Germinal center (tissue), 1 donor: ENCODE results near the gene ESX1.
"Not testable (repeated sequence)": the region's sequence is repeated elsewhere in the genome, so short reads cannot be mapped to it uniquely, and the experiment has no call there.

ENCODE experiments used
- DNase-seq: peaks from one replicate; pipeline ENCODE4 v3.0.0; 2012; ENCODE audit warnings: mixed read lengths, low spot score

The ESX1 gene

DNA sequence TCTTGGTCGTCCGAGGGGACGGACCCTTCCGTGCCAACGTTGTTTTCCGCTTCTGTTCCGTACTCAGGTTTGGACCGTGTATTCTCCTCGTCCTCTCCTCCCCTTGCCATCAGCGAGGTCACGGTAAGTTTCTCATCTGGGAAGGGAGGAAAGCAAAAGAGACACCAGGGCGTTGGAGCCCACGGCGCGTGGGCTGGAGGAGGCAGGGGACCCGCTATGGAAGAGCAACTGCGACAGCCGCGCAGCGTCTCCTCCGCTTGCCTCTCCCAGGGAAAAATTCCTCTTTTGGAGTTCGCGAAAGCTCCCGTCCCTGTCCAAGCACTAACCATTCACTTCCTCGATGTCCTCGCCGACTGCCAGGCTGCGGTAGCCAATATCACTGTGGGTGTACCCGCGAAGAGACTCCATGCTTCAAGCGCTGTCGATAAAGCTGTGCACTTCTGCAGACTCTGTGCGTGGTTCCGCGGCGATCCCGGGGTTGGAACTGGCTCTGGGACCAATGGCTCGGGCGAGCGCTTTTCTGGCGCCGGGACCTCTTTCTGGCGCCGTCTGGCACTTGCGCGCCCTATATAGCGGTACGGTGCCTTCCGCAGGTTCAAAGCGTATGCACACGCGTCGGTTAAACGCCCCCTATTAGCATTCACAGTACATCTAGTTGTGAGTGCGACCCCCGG, at the start of gene ESX1:
ESX1 (minus strand) TSS at position 492 of the 674 bp plus-strand sequence; CDS start at position 408, 84 bp downstream.
- DNase-seq: no peak

DNA sequence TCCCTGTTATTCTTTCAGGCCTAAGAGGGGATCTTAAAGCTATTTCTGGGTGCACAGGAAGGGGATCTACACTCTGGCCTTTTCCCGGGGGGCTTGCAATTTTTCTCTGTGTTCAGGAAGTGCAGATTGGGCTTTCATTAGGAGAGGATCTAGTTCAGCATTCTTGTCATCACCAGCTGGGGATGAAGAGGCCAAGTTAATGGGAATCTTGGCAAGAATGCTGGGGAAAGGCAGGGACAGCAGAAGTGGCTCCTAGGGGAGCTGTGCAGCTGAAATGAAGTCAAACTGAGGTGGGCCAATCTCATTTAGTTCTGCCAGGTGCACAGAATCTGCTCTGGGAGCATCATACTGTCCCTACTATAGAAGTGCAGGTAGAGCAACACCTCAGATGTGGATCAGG, 40.9 kb upstream of the ESX1 start:
- no peak for DNase-seq

DNA sequence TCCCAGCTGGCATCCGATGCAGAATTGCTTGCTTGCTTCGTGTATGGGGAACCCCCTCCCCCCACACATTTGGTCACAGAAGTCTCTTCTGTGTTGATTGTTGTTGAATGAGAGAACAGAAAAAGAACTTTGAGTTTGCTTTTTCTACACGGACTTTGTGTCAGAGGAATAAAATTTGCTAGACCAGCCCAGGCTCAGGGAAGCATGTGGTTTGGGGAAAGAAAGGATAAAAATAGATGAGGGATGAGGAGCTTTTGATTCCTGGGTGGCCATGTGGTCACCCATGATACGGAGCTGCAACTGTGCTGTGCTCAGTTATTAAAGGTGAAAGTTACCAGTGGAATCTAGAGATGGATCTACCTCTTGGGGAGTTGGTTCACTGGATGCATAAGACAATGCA, 34.2 kb upstream of the ESX1 start:
- no peak for DNase-seq

DNA sequence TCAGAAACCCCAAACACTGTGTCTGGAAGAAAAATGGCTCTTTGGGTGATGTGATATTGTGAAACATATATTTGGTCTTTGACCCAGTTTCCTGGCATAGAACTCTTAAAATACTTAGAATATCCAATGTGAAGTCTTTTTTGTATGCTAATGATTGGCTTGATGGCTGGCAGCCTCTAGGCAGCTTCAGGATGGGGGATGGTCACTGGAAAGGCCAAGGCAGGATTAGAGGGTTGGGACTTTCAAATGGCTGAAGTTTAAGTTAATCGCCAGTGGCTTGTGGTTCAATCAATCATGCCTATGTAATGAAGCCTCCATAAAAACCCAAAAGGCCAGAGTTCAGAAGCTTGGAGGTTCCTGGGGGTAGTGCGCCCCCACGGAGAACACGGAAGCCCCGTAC, 33.5 kb upstream of the ESX1 start:
- DNase-seq: no peak

DNA sequence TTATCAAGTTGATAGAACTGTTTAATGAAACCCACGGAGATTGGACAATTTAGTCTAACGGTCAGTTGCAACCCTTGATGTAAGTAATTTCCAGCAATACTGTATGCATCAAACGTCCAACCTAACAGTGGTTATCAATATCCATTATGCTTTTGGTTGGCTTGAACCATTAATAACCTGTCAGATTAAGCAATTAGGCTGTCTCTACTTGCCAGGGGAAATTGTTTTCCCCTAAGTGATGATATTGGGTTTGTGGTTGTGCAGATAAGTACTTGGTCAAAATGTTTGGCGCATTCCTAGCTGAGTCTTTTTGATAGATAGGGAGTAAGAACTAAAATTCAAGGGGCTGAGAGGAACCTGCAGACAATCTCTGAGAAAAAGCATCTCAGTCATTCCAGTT, 30.5 kb upstream of the ESX1 start:
- no peak for DNase-seq

DNA sequence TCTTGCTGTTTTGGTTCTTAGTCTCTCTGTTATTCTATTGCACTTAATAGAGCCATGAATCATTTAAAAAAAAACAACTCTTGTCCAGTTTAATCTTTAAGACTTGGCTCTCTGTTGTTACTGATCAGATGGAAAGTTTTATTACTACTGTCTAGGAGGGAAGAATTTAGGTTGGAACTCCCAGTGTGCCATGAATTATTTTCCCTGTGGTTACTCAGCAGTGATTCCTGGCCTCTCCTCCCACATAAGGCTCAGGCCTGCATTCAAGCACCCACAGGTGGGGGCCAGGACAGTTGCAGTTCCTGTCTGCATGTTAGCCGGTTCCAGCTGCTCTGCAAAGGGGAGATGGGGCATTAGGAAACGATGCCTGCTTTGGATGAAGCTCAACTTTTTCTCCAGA, 29.8 kb upstream of the ESX1 start:
- DNase-seq: no peak

DNA sequence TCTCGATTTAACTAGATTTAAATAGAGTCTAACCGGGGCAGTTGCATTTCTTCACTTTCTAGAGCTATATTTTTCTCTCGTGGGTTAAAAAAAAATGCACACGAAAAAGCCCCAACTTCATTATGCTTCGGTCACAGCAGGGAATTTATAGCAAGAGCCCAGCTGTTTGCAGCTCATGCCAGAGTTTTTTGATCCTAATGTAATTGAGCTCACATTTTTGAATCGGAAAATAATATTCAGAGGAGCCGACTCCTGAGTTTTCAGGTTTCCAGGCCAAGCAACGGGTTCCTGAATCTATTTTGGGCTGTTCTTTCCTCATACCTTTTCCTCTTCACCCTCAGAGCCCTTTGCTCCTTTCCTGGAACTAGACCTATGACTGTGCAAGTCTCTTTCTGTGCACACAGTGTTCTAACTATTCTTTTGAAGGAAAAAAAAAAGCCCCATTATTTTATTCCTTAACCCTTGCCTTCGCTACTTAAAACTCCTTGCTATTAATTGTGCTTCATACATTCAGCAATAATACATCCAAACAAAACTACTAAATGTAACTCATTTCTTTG, 27.5 kb upstream of the ESX1 start:
- DNase-seq: no peak

DNA sequence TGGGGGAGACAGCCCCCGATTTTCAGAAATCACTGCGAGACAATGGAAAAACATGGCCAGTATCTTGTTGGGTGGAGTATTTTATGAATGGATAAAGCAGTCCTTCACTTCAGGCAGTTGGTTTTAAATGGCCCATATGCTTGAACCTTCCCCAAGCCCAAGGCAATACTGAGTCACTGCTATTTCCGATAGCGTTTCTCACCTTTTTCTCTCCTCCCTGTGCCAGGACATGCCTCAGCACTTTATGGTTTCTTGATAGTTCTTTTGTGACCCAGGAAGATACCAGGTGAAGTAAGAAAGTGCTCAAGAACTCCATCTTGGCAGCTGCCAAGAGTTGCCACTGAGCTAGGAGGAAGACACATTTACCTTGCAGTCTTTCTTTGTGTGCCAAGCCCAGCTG, 26.8 kb upstream of the ESX1 start:
- DNase-seq: no peak

DNA sequence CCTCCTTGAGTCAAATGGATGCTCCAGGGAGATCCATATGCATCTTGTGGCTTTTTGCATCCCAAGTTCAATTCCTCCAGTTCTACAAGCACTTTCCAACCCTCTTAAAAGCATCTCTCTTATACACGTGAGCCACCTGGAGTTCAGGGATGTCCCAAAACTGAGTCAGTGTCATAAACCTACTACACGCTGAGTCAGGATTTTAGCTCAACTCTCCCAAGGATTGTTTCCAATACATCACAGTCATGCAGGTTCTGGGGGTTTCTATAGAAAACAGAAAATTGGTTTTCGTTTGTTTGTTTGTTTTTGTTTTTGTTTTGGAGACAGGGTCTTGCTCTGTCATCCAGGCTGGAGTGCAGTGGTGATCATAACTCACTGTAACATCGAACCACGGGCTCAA, 25.9 kb upstream of the ESX1 start:
- DNase-seq: no peak

DNA sequence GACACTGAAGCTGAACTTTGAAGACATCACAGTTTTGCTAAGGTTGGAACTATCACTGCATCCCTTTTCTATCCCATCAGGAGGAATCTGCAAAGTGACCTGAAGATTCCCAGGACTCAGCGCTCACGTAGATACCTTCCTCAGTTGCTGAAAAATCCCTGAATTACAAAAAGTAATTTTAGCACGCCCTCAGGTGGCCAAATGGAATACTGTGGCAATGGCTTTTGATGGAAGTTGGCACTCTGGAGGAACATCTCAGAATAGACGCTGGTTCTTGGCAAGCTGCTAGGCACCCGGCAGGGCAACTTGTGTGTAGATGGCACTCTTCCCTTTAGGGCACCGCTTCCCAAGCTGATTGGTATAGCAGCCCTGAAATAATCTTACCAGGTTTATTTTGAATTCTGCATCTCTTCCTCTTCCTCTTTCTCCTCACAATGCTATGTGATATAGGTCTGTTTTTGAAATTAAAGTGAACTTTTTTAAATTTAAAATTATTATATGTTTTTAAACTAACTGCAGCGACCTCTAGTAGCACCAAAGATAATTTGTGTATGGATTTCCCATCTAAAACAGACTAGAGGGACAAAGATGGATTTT, 16.3 kb upstream of the ESX1 start:
- no peak for DNase-seq

DNA sequence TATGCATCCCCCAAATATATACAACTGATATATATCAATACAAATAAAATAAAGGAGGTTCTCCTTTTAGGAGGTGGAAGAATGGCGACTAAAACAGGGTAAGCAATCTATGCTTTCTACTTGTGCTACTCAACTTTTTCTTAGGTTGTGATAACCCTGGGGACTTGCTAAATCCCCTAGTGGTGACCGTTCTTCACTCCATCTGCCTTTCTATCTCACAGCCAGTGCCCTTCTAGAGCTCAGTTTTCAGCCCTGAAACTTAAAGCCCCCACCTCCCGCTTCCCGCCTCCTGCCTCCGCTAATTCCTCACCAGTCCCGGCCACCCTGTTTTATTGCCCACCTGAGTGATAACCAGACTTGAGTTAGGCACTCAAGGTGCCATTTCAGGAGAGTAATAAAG, 15.5 kb upstream of the ESX1 start:
- DNase-seq: no peak

DNA sequence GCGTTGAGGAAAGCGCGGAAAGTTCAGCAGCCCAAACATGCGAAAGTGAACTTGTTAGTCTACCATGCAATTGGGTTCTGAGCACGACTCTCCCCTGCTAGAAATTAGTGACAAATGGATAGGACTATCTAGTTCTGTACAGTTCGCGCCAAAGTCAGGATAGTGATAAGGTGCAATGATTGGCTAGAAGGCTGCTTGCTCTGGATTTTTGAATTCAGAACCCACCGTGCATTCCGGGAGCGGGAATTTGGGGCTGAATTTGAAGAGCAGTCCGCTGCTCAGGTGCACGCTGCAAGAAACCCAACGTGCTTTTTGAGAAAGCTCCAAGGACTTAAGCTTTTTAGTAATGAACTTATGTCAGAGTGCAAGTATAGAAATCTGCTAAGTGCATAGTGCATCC, 732 bp upstream of the ESX1 start:
- DNase-seq: no peak

DNA sequence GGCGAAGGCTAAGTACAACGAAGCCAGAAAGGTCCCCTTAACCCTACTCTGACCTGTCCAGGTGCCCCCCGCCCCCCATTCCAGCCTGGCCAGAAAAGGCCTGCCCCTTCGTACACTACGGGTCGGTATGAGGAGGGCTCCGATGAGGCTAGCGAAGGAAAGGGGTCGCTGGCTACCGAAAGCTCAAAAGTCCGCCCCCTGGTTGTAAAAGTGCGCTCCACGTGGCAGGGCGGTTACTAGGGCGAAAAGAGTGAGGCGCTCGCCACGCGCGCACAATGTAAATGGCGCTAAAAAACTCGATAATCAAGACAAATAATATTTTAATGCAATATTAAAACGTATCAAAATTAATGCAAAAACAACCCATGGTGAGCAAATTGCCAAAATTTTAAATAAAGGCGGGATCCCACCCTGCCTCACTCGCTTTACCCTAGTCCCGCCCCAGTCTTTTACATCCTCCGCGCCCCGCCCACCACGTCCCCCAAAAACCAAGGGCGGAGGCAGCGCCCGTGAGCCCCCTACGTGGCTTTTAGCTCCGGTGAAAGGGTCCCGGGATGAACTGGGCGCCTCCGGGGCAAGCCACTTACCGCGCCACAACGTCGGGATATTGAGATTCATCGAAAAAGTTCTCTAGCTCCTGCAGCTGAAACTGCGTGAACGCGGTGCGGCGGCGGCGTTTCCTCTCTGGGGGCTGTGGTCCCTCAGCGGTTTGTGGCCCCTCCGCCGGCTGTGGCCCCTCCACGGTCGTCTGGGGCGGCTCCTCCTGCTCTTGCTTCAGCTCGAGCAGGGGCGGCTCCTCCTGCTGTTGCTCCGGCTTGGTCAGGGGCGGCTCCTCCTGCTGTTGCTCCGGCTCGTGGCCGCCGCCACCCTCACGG, 929 bp downstream of the ESX1 start:
- no peak for DNase-seq

DNA sequence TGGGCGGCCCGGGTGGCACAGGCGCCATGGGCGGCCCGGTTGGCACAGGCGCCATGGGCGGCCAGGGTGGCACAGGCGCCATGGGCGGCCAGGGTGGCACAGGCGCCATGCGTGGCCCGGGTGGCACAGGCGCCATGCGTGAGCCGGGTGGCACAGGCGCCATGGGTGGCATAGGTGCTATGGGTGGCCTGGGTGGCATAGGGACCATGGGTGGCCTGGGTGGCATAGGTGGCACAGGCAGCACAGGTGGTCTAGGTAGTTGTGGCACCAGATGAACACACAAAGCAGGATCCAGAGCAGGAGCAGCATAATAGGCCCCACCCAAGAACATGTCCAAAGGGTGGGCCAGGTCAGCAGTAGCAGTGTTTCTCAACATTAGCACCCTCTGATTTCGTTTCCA, 4.3 kb downstream of the ESX1 start:
- DNase-seq: no peak

DNA sequence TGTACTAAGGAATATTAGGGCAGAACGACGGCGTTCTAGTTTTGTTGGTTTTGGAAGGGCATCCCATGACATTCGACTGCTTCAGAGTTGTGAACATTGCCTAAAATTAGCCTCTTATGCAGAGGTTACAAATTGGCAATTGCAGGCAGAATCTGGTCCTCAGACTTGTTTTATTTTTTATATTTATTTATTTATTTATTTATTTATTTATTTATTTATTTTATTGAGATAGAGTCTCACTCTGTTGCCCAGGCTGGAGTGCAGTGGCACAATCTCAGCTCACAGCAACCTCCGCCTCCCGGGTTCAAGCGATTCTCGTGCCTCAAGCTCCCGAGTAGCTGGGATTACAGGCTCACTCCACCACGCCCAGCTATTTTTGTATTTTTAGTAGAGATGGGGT, 24.7 kb downstream of the ESX1 start:
- not testable (repeated sequence) for DNase-seq

DNA sequence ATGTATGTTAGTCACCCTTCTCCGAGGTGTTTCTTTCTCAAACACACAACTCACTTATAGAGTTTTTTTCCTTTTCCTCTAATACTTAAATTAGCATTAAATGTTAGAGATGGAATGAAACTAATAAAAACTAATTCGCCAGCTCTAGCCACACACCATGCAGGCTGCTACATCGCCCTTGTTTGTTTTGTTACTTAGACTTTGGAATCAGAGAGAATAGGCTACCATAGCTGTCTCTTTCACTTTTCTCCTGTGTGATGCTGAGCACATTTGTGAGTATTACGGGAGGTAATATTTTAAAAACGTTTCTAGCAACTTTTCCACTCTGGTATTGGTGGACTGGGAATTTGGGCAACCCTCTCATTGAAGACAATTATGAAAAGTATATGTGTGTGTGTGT, 43.5 kb downstream of the ESX1 start:
- no peak for DNase-seq

DNA sequence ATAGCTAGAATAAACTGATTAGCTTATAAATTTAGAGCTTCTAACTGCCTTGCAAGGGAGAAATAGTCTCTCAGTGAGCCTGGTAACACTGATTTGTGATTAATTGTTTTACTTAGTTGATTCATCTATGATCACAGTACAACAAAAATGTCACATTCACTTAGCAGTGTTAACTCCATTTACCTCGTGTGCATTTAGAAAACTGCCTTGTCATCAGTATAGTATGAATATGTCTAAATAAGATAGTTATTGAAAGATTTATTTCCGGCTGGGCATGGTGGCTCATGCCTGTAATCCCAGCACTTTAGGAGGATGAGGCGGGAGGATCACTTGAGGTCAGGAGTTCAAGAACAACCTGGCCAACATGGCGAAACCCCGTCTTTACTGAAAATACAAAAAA, 49.2 kb downstream of the ESX1 start:
- no peak for DNase-seq
